GM10266 (cell line): ENCODE data around the gene SREBF1.

Source experiments
- DNase-seq: peaks from one replicate; pipeline ENCODE4 v3.0.0; 2012; ENCODE audit errors: extremely low spot score
- TF ChIP-seq, protein P1 (sequence below): IDR thresholded peaks from 2 replicates; pipeline ENCODE4 v1.5.1; 2012; ENCODE audit warnings: mild to moderate bottlenecking, low read depth; ENCODE audit not compliant: control insufficient read depth, insufficient read depth; ENCODE audit errors: missing control alignments

The SREBF1 gene

DNA sequence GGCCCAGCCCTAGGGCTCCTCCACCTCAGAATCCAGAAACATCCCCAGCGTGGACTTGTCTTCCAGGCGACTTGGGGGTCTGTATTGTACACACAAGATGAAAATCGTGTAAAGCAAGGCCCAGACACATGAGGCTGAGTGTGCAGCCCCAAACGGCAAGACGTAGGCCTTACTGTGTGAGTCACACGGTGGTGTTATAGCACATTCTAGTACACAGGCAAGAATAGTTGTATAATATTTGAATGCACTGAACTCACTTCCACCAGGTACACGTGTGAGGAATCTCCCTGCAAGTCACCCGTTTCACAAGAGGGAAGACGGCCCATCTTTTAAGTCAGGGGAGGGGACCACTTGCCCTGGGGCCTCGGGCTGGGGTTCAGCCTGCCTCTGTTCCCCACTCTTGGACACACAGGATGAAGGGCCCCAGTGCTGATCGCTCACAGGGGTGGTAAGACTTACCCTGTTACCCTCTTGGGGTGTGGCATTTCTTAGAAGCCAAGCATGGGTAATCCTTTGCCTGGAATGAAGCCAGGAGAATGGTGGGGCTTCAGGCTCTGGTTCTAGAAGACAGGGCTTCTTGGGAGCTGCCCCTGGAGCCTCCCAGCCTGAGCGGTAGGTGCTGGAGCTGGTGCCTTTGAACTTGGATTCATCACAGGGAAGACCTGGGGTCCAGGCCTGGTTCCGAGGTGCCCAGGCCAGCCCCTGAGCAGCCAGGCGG, 71.3 kb downstream of the SREBF1 start:
- TF ChIP-seq, protein P1, sequence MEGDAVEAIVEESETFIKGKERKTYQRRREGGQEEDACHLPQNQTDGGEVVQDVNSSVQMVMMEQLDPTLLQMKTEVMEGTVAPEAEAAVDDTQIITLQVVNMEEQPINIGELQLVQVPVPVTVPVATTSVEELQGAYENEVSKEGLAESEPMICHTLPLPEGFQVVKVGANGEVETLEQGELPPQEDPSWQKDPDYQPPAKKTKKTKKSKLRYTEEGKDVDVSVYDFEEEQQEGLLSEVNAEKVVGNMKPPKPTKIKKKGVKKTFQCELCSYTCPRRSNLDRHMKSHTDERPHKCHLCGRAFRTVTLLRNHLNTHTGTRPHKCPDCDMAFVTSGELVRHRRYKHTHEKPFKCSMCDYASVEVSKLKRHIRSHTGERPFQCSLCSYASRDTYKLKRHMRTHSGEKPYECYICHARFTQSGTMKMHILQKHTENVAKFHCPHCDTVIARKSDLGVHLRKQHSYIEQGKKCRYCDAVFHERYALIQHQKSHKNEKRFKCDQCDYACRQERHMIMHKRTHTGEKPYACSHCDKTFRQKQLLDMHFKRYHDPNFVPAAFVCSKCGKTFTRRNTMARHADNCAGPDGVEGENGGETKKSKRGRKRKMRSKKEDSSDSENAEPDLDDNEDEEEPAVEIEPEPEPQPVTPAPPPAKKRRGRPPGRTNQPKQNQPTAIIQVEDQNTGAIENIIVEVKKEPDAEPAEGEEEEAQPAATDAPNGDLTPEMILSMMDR: no peak
- DNase-seq: no peak

DNA sequence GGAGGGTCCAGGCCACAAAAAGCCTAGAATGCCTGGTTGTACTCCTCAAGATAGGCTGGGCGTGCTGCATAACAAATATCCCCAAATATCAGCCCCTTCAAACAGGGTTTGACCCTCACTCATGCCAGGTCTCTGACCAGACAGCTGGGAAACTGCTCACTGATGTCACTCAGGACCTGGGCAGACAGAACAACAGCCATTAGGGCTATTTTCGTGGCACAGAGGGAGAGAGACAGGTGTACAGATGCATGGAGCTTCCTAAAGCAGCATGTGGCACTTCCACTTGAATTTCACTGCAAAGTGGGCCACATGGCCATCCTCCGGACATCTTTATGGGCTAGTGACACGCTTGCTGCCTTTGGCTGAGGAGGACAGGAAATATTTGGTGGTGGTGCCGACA, 73.1 kb downstream of the SREBF1 start:
- DNase-seq: no peak
- TF ChIP-seq, protein P1: no peak

DNA sequence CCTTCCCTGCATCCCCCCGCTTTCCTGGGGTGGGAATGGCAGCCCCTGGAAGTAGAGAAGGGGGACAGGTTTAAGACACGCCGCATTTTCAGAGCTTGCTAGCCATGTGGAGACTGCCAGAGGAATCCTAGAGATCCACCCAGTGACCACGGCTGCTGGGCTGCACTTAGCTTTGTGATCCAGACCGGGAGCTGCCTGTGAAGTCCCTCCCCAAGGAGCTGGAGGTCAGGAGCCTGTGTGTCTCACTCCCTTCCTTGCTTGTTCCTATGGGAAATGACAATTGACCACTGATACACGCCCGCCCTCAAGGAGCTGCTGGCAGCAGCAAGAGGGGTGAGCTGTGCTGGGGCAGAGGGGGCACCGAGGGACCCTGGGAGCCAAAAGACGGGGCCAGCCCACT, 73.7 kb downstream of the SREBF1 start:
- TF ChIP-seq, protein P1: no peak
- no peak for DNase-seq

DNA sequence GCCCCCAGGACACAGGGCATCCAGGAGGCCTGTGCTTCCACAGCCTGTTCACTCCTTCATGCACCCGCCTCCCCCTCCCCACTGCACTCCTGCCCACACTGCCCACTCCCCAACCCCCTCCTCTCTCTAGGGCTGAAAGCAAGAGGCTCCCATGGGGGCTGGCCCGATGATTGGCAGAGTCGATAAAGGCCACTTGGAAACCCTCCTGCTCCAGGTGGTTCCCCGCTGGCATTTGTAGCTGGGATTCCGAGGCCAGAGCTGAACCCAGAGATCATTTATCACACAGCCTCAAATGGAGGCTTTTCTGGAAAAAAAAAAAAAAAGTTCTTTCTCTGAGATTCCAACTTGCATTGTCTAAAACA, 74.1 kb downstream of the SREBF1 start:
- DNase-seq: no peak
- TF ChIP-seq, protein P1: no peak
